OCI-LY7 (cell line): ENCODE data around the gene PAX3. TPM values are rescaled to one million over a fixed set of nuclear protein-coding genes. Genes with fewer than 3 reads are reported as not detected.

ENCODE experiments used
- BruUV-seq: library from RNA; stranded (reverse); fragments of 400-500 nt; replicated peaks from 2 replicates; lab custom pipeline; 2021; lab: Mats Ljungman, UMichigan
- CTCF ChIA-PET: fragments of 300-600 bp; sonication (Branson Sonifier 250); formaldehyde crosslinking; loops from one replicate; lab custom pipeline; 2022; ENCODE audit warnings: antibody characterized with exemption; ENCODE audit not compliant: unreplicated experiment; lab: Charles Lee
- POLR2A ChIA-PET: fragments of 300-600 bp; sonication (Branson Sonifier 250); formaldehyde crosslinking; loops from one replicate; lab custom pipeline; 2022; ENCODE audit warnings: antibody characterized with exemption; lab: Charles Lee
- DNase-seq: peaks from one replicate; pipeline ENCODE4 v3.0.0-alpha.2; 2015; ENCODE audit warnings: low spot score
- H2AFZ ChIP-seq: fragments of 200-600 bp; sonication (generic), shearing (Covaris generic); 2 replicates; pipeline ENCODE4 v1.6.1; 2014; ENCODE audit warnings: mild to moderate bottlenecking, antibody characterized with exemption, low read length, moderate library complexity
- H3K27ac ChIP-seq: fragments of 200-600 bp; sonication (generic); 2 replicates; pipeline ENCODE4 v1.5.1; 2014; ENCODE audit warnings: mixed run types, low read depth, mild to moderate bottlenecking, moderate library complexity, low read length, inconsistent platforms; ENCODE audit not compliant: poor library complexity, severe bottlenecking
- H3K36me3 ChIP-seq: fragments of 200-600 bp; sonication (generic); 2 replicates; pipeline ENCODE4 v1.6.1; 2014; ENCODE audit warnings: mild to moderate bottlenecking, antibody characterized with exemption, low read length, moderate library complexity, mixed read lengths; ENCODE audit not compliant: insufficient read depth
- H3K4me1 ChIP-seq: fragments of 200-600 bp; sonication (generic); 2 replicates; pipeline ENCODE4 v1.5.1; 2014; ENCODE audit warnings: mild to moderate bottlenecking, low read length; ENCODE audit not compliant: insufficient read depth, poor library complexity, severe bottlenecking
- H3K4me2 ChIP-seq: fragments of 200-600 bp; sonication (generic); 2 replicates; pipeline ENCODE4 v1.6.1; 2014; ENCODE audit warnings: mild to moderate bottlenecking, low read length
- H3K4me3 ChIP-seq: fragments of 200-600 bp; sonication (generic); 2 replicates; pipeline ENCODE4 v1.5.1; 2014; ENCODE audit warnings: mild to moderate bottlenecking, low read depth, low read length; ENCODE audit not compliant: poor library complexity, severe bottlenecking
- H3K79me2 ChIP-seq: fragments of 200-600 bp; sonication (generic); 2 replicates; pipeline ENCODE4 v1.6.1; 2016; ENCODE audit warnings: low read depth, mild to moderate bottlenecking, low read length, moderate library complexity, mixed read lengths; ENCODE audit not compliant: insufficient read depth
- H3K9me2 ChIP-seq: fragments of 200-600 bp; sonication (generic); 2 replicates; pipeline ENCODE4 v1.6.1; 2016; ENCODE audit warnings: mild to moderate bottlenecking, low read length, mixed read lengths; ENCODE audit not compliant: insufficient read depth
- H3K9me3 ChIP-seq: fragments of 200-600 bp; sonication (generic); 2 replicates; pipeline ENCODE4 v1.6.1; 2014; ENCODE audit warnings: mild to moderate bottlenecking, mixed run types, low read length, mixed read lengths
- H4K20me1 ChIP-seq: fragments of 200-600 bp; sonication (generic); 2 replicates; pipeline ENCODE4 v1.6.1; 2014; ENCODE audit warnings: mild to moderate bottlenecking, antibody characterized with exemption, low read length, moderate library complexity, mixed read lengths; ENCODE audit not compliant: insufficient read depth
- EZH2phosphoT487 ChIP-seq: fragments of 200-600 bp; sonication (generic); IDR thresholded peaks from 2 replicates; pipeline ENCODE4 v1.6.1; 2018; ENCODE audit warnings: low read depth, borderline replicate concordance, mild to moderate bottlenecking, mixed run types, antibody characterized with exemption, low read length, moderate library complexity, mixed read lengths
- intact Hi-C: fragments of 100-400 bp; cut with micrococcal nuclease; formaldehyde crosslinking; loops from one replicate; pipeline ENCODE4 v1.10.0; 2022; ENCODE audit not compliant: unreplicated experiment
- total RNA-seq, 2 experiments: library from RNA; depleted of rRNA in 1 of 2; stranded (reverse); fragments of >200 nt in 1 of 2; shearing (Covaris generic) in 1 of 2; gene quantifications; 2 replicates each; pipeline ENCODE4 v1.2.3, GENCODE V29; 2014 to 2022
- TF ChIP-seq, protein P1 (sequence below): fragments of 200-600 bp; sonication (generic); conservative IDR thresholded peaks from 2 replicates; pipeline ENCODE4 v1.5.1; 2014; ENCODE audit warnings: mild to moderate bottlenecking, antibody characterized with exemption, low read length, moderate library complexity, mixed read lengths

The PAX3 gene
- total RNA-seq, 2 experiments from 2014 or later: not detected

DNA sequence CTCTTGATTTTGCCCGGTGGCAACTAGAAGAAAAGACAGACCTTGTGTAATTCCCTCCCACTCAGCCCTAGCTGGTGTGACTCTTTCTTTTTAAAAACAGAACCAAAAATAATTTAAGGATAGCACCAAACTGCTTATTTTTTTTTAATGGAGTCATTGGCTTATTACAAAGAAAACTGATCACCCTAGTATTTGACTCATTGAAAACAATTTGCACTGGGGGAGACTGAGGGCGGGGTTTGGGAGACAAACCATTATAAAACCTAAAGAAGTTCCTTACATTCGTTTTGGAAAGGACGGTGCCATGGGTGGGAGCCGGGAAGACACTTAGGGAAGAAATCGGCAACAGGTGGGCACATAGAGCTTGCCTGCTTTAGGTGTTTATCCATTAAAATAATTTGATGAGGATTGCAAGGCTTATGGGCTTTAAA is 2.5 kb downstream of the PAX3 start:
- CTCF ChIA-PET: no interaction called here
- H3K79me2 ChIP-seq: no peaks in the 10 kb centered on the region
- POLR2A ChIA-PET: no interaction called here
- H3K4me1 ChIP-seq: no peaks in the 10 kb centered on the region
- no peak overlapping the region for H2AFZ ChIP-seq
- no peaks in the 10 kb centered on the region for H3K9me2 ChIP-seq
- intact Hi-C loops: loop anchor here (2.0 kb wide), 1 partner anchor 32 kb away; no protein-coding TSS in a partner anchor
- H4K20me1 ChIP-seq: no peaks in the 10 kb centered on the region
- H3K4me2 ChIP-seq: no peak overlapping the region
- H3K9me3 ChIP-seq: no peaks in the 10 kb centered on the region
- no peaks in the 10 kb centered on the region for H3K36me3 ChIP-seq
- no TSS peak for BruUV-seq
- no peak overlapping the region for H3K4me3 ChIP-seq
- TF ChIP-seq, protein P1, sequence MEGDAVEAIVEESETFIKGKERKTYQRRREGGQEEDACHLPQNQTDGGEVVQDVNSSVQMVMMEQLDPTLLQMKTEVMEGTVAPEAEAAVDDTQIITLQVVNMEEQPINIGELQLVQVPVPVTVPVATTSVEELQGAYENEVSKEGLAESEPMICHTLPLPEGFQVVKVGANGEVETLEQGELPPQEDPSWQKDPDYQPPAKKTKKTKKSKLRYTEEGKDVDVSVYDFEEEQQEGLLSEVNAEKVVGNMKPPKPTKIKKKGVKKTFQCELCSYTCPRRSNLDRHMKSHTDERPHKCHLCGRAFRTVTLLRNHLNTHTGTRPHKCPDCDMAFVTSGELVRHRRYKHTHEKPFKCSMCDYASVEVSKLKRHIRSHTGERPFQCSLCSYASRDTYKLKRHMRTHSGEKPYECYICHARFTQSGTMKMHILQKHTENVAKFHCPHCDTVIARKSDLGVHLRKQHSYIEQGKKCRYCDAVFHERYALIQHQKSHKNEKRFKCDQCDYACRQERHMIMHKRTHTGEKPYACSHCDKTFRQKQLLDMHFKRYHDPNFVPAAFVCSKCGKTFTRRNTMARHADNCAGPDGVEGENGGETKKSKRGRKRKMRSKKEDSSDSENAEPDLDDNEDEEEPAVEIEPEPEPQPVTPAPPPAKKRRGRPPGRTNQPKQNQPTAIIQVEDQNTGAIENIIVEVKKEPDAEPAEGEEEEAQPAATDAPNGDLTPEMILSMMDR: no peak
- TF ChIP-seq EZH2phosphoT487: no peak
- no peak overlapping the region for H3K27ac ChIP-seq
- DNase-seq: no peak

DNA sequence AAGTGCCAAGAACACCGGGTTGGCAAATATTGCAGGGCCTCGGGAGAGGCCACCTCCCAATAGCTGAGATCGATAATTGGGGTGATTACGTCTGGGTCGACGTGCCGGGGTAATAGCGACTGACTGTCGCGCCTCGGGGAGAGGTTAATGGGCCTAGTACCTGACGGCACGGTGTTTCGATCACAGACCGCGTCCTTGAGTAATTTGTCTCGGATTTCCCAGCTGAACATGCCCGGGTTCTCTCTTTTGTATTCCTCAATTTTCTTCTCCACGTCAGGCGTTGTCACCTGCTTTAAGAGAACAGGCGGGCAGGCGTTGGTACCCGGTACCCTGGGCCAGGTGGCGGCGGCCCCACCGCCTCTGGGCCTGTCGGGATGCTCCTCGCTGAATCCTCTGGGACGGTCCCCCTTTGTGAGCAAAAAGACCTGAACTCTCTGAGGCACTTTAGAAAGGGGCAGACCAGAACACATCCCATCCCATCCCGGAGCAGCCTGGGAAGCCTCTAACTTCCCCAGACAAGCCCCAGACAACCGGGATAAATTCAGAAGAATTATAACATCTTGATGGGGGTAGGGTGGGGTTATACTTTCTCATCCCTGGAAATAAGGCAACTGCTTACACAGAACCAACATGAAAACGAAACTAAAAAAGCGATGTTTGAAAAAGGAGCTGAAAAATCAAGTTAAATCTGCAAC is 3.3 kb downstream of the PAX3 start:
- no TSS peak for BruUV-seq
- Histone ChIP-seq H4K20me1 (no peaks in the 10 kb centered on the region), H3K4me2 (no peak overlapping the region), H3K4me3 (no peak overlapping the region), H3K79me2 (no peaks in the 10 kb centered on the region), H3K27ac (no peak overlapping the region), H2AFZ (no peak overlapping the region), H3K4me1 (no peaks in the 10 kb centered on the region), H3K9me2 (no peaks in the 10 kb centered on the region), H3K36me3 (no peaks in the 10 kb centered on the region), H3K9me3 (no peaks in the 10 kb centered on the region)
- TF ChIP-seq, protein P1: no peak
- no peak for TF ChIP-seq EZH2phosphoT487
- intact Hi-C loops: loop anchor here (2.0 kb wide), 1 partner anchor 33 kb away; no protein-coding TSS in a partner anchor
- ChIA-PET CTCF (no interaction called here), POLR2A (interaction anchor here (0.7 kb wide), 1 partner anchor 35 kb away, joined by 3 read pairs; no protein-coding TSS in a partner anchor)
- DNase-seq: no peak

DNA sequence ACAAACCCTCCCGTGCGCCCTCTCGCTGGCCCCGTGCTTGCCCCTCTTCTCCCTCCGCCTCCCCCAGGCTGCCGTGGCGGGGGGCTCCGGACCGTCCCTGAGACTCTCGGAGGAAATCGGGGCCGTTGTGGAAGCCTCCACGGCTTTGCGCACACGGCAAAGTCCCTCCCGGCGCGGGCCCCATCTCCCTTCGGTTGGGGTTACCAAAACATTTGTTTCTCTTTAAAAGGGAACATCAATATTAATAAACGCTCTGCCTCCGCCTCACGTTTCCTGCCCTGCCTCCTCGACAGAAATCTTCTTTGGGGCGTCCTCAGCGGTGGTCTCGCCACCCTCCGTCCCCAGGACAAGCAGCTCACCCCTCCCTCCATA is 3.8 kb downstream of the PAX3 start:
- POLR2A ChIA-PET: interaction anchor here (0.7 kb wide), 1 partner anchor 35 kb away, joined by 3 read pairs; no protein-coding TSS in a partner anchor
- Histone ChIP-seq H3K9me2 (no peaks in the 10 kb centered on the region), H3K36me3 (no peaks in the 10 kb centered on the region), H3K9me3 (no peaks in the 10 kb centered on the region), H3K4me2 (no peak overlapping the region), H2AFZ (no peak overlapping the region), H3K27ac (no peak overlapping the region), H3K79me2 (no peaks in the 10 kb centered on the region), H3K4me3 (no peak overlapping the region), H3K4me1 (no peaks in the 10 kb centered on the region), H4K20me1 (no peaks in the 10 kb centered on the region)
- CTCF ChIA-PET: no interaction called here
- TF ChIP-seq, protein P1: no peak
- no peak for DNase-seq
- BruUV-seq: no TSS peak
- intact Hi-C loops: no loop called here
